Measurements from ENCODE around the gene CHRNB1. TPM values are rescaled to one million over a fixed set of nuclear protein-coding genes. Genes with fewer than 3 reads are reported as not detected.

Gene CHRNB1
- total RNA-seq, 1 experiment from 2014 or later: 3.6 TPM

DNA sequence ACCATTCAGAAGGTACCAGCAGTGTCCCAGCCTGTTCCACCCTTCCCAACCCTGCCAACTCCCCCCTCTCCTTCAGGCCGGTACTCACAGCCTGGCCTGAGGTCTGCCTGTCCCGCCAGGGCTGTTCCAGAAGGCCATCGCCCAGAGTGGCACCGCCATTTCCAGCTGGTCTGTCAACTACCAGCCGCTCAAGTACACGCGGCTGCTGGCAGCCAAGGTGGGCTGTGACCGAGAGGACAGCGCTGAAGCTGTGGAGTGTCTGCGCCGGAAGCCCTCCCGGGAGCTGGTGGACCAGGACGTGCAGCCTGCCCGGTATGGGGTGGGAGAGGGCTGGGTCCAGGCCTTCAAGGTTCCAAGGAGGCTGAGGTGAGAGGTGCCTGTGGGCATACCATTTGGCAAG lies 30.0 kb upstream of the CHRNB1 start:
- no peak for DNase-seq (ENCODE audit: extremely low read depth, low read depth)

DNA sequence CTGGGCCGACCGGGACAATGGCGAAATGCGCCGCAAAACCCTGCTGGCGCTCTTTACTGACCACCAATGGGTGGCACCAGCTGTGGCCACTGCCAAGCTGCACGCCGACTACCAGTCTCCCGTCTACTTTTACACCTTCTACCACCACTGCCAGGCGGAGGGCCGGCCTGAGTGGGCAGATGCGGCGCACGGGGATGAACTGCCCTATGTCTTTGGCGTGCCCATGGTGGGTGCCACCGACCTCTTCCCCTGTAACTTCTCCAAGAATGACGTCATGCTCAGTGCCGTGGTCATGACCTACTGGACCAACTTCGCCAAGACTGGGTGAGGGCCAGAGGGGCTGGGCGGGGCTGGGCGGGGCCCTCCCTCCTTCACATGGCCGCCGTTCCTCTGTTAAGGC lies 29.1 kb upstream of the CHRNB1 start:
- no peak for DNase-seq (ENCODE audit: extremely low read depth, low read depth)

DNA sequence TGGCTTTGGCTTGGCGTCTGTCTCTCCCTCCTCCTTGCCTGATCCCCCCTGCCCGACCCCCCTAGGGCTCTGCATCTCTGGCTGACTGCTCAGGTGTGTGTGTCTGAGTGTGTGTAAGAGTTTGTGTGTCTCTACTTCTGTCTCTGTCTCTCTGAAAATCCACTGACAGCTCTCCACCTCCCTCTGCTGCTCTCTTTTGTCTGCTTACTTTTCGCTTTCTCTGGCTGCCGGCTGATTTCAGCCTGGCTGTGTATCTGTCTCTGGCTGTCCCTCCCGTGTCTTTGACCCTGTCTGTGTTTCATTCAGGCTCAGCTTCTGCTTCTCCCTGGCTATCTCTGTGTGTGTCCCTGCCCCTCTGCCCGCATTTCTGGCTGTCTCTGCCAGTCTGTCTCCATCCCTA lies 28.5 kb upstream of the CHRNB1 start:
- DNase-seq (ENCODE audit: extremely low read depth, low read depth): no peak

DNA sequence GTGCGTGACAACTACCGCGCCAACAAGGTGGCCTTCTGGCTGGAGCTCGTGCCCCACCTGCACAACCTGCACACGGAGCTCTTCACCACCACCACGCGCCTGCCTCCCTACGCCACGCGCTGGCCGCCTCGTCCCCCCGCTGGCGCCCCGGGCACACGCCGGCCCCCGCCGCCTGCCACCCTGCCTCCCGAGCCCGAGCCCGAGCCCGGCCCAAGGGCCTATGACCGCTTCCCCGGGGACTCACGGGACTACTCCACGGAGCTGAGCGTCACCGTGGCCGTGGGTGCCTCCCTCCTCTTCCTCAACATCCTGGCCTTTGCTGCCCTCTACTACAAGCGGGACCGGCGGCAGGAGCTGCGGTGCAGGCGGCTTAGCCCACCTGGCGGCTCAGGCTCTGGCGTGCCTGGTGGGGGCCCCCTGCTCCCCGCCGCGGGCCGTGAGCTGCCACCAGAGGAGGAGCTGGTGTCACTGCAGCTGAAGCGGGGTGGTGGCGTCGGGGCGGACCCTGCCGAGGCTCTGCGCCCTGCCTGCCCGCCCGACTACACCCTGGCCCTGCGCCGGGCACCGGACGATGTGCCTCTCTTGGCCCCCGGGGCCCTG lies 27.7 kb upstream of the CHRNB1 start:
- DNase-seq (ENCODE audit: extremely low read depth, low read depth): no peak

DNA sequence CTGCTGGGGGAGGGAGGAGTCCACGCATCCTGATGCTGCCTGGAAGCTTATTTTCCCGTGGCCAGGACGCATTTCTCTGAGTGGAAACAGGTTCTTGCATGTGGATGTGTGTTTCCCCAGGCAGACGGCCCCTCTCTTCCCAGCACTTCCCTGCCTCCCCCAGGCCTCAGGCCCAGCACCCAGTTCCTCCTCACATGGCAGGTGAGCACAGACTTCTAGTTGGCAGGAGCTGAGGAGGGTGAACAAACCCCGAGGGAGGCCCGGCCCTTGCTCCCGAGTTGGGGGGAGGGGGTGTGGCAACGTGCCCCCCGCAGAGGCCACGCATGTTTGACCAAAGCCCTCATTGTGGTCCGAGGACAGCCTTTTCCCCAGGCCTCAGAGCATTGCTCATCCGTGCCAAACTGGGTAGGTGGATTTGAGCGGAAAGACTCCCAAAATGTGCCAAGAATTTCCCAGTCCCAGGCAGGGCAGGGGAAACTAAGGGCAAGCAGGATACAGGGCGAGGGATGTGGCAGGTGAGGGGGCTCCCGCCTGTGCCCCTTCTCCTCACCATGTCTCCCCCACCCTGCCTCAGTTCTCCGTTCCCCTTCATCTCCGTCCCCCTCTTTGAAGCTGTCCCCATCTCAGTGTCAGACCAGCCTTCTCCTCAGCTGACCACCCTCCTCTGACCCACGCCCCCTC lies 26.2 kb upstream of the CHRNB1 start:
- no peak for DNase-seq (ENCODE audit: extremely low read depth, low read depth)

- no peak for DNase-seq (ENCODE audit: extremely low read depth, low read depth)
Observed at GRCh38 chr17:7419819-7420610, 24.8 kb upstream of the CHRNB1 start, which contains the start of gene SPEM1. TSS of gene SPEM1 (plus strand) at chr17:7420324. CDS start at chr17:7420385, 61 bp downstream.

DNA sequence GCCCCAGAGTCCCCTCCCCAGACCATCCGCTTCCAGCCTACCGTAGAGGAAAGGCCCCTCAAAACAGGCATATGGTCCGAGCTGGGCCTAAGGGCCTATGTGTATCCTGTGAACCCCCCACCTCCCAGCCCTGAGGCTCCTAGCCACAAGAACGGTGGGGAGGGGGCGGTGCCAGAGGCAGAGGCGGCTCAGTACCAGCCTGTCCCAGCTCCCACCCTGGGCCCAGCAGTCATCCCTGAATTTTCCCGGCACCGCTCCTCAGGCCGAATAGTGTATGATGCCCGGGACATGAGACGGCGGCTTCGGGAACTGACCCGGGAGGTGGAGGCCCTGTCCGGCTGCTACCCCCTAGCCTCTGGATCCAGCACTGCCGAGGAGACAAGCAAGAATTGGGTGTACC lies 23.7 kb upstream of the CHRNB1 start:
- no peak for DNase-seq (ENCODE audit: extremely low read depth, low read depth)

DNA sequence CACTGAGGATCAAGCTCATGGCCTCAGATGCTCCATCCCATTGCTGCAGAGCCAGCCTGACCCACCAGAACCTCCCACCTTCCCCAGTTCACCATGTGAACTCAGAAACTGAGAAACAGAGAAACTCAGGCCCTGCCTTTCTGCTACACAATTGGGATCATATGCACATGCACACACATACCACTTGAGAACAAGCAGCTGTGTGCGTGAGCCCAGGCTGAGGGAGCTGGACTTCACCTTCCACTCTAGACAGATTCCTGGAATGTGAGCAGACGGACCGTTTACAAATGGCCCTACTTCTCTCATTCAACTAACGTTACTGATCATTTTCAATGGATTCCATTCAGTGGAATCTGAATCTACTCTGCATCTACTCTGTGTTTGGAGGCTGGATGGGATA lies 21.2 kb upstream of the CHRNB1 start:
- no peak for DNase-seq (ENCODE audit: extremely low read depth, low read depth)

- DNase-seq (ENCODE audit: extremely low read depth, low read depth): no peak
Observed at GRCh38 chr17:7425316-7425715, 19.5 kb upstream of the CHRNB1 start, which contains the start of gene SPEM2. TSS of gene SPEM2 (plus strand) at chr17:7425616. CDS start at chr17:7425689, 73 bp downstream.

- no peak for DNase-seq (ENCODE audit: extremely low read depth, low read depth)
Observed at GRCh38 chr17:7425756-7426155, 19.1 kb upstream of the CHRNB1 start.

DNA sequence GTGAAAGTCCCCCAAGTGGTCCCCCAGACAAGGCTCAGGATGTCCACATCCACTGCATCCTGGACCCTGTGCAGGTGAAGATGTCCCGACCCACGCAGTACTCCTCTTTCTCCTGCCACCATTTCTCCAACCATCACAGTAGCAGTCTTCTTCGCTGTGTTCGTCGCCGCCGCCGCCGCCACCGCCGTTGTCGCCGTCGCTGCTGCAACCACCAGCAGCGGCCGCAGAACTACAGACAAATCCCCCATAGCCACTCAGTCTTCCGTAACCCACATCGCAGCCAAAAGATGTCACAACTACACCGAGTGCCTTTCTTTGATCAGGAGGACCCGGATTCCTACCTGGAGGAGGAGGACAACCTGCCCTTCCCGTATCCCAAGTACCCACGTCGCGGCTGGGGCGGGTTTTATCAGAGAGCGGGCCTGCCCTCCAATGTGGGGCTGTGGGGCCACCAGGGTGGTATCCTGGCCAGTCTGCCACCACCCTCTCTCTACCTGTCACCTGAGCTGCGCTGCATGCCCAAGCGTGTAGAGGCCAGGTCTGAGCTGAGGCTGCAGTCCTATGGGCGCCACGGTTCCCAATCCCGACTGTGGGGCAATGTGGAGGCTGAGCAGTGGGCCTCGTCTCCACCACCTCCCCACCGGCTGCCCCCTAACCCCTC lies 18.5 kb upstream of the CHRNB1 start:
- DNase-seq (ENCODE audit: extremely low read depth, low read depth): no peak

DNA sequence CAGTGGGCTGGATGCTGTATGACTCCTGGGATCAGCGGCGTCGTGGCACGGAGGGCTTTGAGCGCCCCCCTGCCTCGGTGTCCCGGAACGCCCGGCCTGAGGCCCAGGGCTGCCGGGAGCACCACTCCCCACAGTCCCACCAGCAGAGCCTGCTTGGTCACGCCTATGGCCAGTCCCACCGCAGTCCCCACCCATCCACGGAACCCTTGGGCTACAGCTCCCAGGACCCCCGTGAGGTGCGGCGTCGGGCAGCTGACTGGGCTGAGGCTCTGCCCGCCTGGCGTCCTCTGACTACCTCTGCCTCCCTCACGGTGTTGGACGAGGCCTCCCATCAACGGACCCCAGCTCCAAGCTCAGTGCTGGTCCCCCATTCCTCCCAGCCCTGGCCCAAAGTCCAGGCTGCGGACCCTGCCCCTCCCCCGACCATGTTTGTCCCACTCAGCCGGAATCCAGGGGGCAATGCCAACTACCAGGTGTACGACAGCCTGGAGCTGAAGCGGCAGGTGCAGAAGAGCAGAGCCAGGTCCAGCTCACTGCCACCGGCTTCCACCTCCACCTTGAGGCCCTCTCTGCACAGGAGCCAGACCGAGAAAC lies 17.9 kb upstream of the CHRNB1 start:
- DNase-seq (ENCODE audit: extremely low read depth, low read depth): no peak

DNA sequence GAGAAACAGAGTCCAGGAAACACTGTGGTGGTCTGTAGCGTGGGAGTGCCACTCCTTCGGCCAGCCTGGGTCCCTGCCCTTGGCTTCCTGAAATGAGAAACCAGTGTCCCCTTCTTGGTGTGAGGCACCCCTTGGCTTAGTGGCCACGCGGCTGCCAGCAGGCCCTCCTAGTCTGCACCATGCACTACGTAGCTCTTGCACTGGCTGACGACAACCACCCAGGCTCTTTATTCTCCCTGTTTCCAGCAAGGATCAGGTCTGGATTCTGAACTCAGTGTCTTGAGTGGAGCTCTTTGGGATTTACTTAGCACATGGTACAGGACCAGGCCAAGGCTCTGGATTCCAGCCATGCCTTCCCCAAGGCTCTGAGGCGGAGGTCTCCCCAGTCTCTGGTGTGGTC lies 17.3 kb upstream of the CHRNB1 start:
- no peak for DNase-seq (ENCODE audit: extremely low read depth, low read depth)

DNA sequence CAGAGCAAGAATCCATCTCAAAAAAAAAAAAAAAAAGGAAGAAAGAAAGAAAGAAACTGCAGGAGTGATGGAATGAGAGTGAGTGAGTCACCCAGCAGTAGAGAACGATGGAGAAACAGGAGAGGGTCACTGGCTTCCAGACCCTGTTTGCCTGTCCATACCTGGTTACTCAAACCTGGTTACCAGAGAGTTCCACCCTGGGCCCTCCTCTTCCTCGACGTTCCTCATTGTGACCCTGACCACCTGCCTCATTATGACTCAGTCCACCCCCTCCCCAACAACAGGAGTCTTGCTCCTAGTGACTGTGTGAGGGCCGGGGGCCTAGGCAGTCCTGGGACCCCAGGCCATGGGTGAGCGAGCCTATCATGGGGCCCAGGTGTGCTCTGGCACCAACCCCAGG lies 16.3 kb upstream of the CHRNB1 start, which contains the start of gene SPEM3:
SPEM3 (plus strand) TSS at position 301 of the 400 bp plus-strand sequence; CDS start at position 347, 46 bp downstream.
- DNase-seq (ENCODE audit: extremely low read depth, low read depth): no peak

- no peak for DNase-seq (ENCODE audit: extremely low read depth, low read depth)
Observed at GRCh38 chr17:7429722-7430121, 15.1 kb upstream of the CHRNB1 start.

DNA sequence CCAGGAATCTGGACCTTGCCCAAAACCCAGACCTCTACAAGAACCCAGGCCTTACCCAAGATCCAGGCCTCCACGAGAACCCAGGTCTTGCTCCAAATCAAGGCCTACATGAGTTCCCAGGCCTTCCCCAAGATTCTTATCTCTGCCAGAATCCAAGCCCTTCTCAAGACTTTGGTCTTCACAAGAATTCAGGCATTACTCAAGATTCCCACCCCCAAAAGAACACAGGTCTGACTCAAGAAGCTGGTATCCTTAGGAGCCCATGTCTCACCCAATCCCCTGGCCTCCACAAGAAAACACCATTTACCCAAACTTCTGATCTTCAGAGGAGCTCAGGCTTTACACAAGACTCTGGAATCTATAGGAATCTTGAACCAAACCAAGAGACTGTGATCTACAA lies 13.6 kb upstream of the CHRNB1 start:
- DNase-seq (ENCODE audit: extremely low read depth, low read depth): no peak

- no peak for DNase-seq (ENCODE audit: extremely low read depth, low read depth)
Observed at GRCh38 chr17:7432296-7432695, 12.6 kb upstream of the CHRNB1 start.

DNA sequence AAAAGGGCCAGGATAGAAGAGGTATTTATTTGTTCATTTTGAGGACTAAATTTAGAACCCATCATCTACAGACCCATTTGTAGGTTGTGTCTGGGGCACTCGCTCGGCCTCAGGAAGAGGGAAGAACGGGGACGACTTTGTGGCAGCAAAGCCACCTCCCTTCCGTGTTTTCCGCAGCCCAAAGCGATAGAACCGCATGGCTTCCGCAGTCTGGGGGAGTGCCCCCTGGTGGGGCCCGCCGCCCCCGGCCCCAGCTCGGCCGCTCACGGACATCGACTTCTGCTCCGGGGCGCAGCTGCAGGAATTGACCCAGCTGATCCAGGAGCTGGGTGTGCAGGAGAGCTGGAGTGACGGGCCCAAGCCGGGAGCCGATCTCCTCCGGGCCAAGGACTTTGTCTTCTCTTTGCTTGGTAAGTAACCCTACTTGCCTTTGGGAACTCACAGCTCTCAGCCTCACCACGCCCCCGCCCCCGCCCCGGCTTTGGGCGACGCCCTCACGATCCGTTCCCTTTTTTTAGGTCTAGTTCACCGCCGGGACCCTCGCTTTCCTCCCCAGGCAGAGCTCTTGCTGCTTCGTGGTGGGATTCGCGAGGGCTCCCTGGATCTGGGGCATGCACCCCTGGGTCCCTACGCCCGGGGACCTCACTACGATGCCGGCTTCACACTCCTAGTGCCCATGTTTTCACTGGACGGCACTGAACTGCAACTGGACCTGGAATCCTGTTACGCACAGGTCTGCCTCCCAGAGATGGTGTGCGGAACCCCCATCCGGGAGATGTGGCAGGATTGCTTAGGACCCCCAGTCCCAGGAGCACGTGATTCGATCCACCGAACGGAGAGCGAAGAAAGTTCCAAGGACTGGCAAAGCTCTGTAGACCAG lies 8.9 kb upstream of the CHRNB1 start:
- peak; percentile 38 for DNase-seq (ENCODE audit: extremely low read depth, low read depth)

DNA sequence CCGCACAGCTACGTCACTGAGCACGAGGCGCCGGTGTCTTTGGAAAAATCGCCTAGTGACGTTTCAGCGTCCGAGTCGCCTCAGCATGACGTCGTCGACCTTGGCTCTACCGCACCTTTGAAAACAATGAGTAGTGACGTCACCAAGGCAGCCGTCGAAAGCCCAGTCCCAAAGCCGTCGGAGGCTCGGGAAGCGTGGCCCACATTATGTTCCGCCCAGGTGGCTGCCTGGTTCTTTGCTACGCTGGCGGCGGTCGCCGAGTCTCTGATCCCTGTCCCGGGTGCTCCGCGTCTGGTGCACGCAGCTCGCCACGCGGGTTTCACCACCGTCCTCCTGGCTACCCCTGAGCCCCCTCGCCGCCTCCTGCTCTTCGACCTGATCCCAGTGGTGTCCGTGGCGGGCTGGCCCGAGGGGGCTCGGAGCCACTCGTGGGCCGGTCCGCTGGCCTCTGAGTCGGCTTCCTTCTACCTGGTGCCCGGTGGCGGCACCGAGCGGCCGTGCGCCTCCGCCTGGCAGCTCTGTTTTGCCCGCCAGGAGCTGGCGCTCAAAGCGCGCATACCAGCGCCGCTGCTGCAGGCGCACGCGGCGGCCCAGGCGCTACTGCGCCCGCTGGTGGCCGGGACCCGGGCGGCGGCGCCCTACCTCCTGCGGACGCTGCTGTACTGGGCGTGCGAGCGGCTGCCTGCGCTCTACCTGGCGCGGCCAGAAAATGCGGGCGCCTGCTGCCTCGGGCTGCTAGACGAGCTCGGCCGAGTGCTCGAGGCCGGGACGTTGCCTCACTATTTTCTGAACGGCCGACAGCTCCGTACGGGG lies 8.1 kb upstream of the CHRNB1 start:
- peak; percentile 83 for DNase-seq (ENCODE audit: extremely low read depth, low read depth)

All from NCI-H460 (cell line).